HL-60/S4 treated with retinoic acid at 250 ng/mL for 4 days and 3 days (cell line): ENCODE measurements around the gene MYO16.

Source experiments
- in situ Hi-C: fragments of 300-500 bp; cut with MboI; formaldehyde crosslinking; loops from 2 replicates; pipeline ENCODE4 v1.7.0; 2022; ENCODE audit warnings: low sequenced_read_pairs

Gene MYO16

GRCh38 chr13:109105899-109106298 lies 476.5 kb downstream of the MYO16 start:
- in situ Hi-C loops: no loop called here

- in situ Hi-C loops: no loop called here
These were observed 480.7 kb downstream of the MYO16 start for GRCh38 chr13:109110159-109110558.

GRCh38 chr13:109111141-109111540 lies 481.7 kb downstream of the MYO16 start:
- in situ Hi-C loops: no loop called here

GRCh38 chr13:109113427-109113826 lies 484.0 kb downstream of the MYO16 start:
- in situ Hi-C loops: no loop called here

GRCh38 chr13:109114162-109114561 lies 484.8 kb downstream of the MYO16 start:
- in situ Hi-C loops: no loop called here

GRCh38 chr13:109114991-109115390 lies 485.6 kb downstream of the MYO16 start:
- in situ Hi-C loops: no loop called here

- in situ Hi-C loops: no loop called here
These were observed 489.1 kb downstream of the MYO16 start for GRCh38 chr13:109118521-109118920.

- in situ Hi-C loops: no loop called here
These were observed 490.5 kb downstream of the MYO16 start for GRCh38 chr13:109119896-109120295.

GRCh38 chr13:109121826-109122225 lies 492.4 kb downstream of the MYO16 start:
- in situ Hi-C loops: no loop called here

- in situ Hi-C loops: no loop called here
These were observed 494.6 kb downstream of the MYO16 start for GRCh38 chr13:109123971-109124370.

- in situ Hi-C loops: no loop called here
These were observed 496.8 kb downstream of the MYO16 start for GRCh38 chr13:109126178-109126577.

GRCh38 chr13:109126891-109127641 lies 497.7 kb downstream of the MYO16 start:
- in situ Hi-C loops: no loop called here

- in situ Hi-C loops: no loop called here
These were observed 498.7 kb downstream of the MYO16 start for GRCh38 chr13:109128121-109128520.

- in situ Hi-C loops: no loop called here
These were observed 500.9 kb downstream of the MYO16 start for GRCh38 chr13:109130093-109130835.

GRCh38 chr13:109131698-109132257 lies 502.4 kb downstream of the MYO16 start:
- in situ Hi-C loops: no loop called here

- in situ Hi-C loops: no loop called here
These were observed 505.6 kb downstream of the MYO16 start for GRCh38 chr13:109135018-109135417.

- in situ Hi-C loops: no loop called here
These were observed 507.5 kb downstream of the MYO16 start for GRCh38 chr13:109136873-109137272.

GRCh38 chr13:109139346-109139745 lies 509.9 kb downstream of the MYO16 start:
- in situ Hi-C loops: no loop called here

GRCh38 chr13:109140054-109140453 lies 510.6 kb downstream of the MYO16 start:
- in situ Hi-C loops: no loop called here

- in situ Hi-C loops: no loop called here
These were observed 511.3 kb downstream of the MYO16 start for GRCh38 chr13:109140479-109141349.

GRCh38 chr13:109141706-109142105 lies 512.3 kb downstream of the MYO16 start:
- in situ Hi-C loops: no loop called here
